Measurements from ENCODE around the gene F11R. TPM values are rescaled to one million over a fixed set of nuclear protein-coding genes. Genes with fewer than 3 reads are reported as not detected.
"Not testable (repeated sequence)": the region's sequence is repeated elsewhere in the genome, so short reads cannot be mapped to it uniquely, and the experiment has no call there.

Gene F11R
- total and polyA plus RNA-seq, 12 donors = 19.3 to 99.1 (median 55.1) TPM

- intact Hi-C loops (cut with DNase I) = no loop called here
- WGBS, 4 donors = 53 to 66% (median 60%) methylated on average over 18 to 21 of the region's 21 CpGs
- H3K4me3 ChIP-seq = peak overlapping the region; percentile 21 to 73 (median 50)
- TF ChIP-seq CTCF (IDR thresholded peaks at IDR 0.05) = no peak
- no peak for TF ChIP-seq POLR2A (IDR thresholded peaks at IDR 0.05)
- DNase-seq = no peak
- peaks cover 9 to 13% of the 10 kb centered on the region in 2 donors for H3K4me1 ChIP-seq (replicated peaks in 1 of 2)
- H3K36me3 ChIP-seq (replicated peaks in 1 of 2) = peaks cover 0 to 37% of the 10 kb centered on the region in 2 donors
- H3K9me3 ChIP-seq (replicated peaks in 1 of 3) = no peaks in the 10 kb centered on the region
- H3K27me3 ChIP-seq = no peaks in the 10 kb centered on the region
- peak overlapping the region in 1 of 5 donors; percentile 67 for H3K27ac ChIP-seq
Observed at GRCh38 chr1:161037661-161038522, 16.9 kb upstream of the F11R start.

DNA sequence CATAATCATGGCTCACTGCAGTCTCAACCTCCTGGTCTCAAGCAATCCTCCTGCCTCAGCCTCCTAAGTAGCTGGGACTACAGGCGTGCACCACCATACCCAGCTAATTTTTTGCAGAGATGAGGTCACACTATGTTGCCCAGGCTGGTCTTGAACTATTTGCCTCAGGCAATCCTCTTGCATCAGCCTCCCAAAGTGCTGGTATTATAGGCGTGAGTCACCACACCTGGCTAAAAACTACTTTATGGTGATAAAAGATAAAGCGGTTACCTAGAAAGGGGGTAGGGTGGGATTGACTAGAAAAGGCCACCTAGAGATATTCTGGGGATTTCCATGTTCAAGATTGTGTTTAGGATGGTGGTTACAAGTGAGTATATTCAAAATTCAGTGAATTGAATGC lies 12.8 kb upstream of the F11R start:
- H3K27ac ChIP-seq = peak overlapping the region in 1 of 5 donors; percentile 28
- DNase-seq = no peak
- TF ChIP-seq POLR2A (IDR thresholded peaks at IDR 0.05) = no peak
- H3K27me3 ChIP-seq = no peaks in the 10 kb centered on the region
- no peaks in the 10 kb centered on the region for H3K9me3 ChIP-seq (replicated peaks in 1 of 3)
- no peak overlapping the region for H3K4me3 ChIP-seq
- no peaks in the 10 kb centered on the region for H3K36me3 ChIP-seq (replicated peaks in 1 of 2)
- H3K4me1 ChIP-seq (replicated peaks in 1 of 2) = peaks cover 9 to 28% of the 10 kb centered on the region in 2 donors
- intact Hi-C loops (cut with DNase I) = no loop called here
- WGBS, 4 donors = 95 to 100% (median 98%) methylated on average over 3 of the region's 3 CpGs

DNA sequence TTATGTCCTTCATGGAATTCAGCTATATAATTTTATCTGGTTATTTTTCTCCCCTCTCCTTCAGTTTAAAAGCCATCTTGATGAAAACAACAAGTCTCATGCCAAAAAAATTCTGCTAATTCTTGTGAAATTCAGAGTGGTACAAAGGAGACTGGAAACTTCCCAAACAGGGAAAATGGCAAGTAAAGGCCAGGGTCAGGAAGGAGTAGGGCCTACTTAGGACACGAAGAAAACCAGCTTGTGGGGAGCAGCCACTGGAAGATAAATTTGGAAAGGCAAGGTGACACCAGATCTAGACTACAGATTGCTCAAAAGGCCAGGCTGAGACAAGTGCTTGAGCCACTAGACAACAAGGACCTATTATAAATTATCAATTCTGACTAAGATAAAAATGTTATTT lies 11.5 kb upstream of the F11R start:
- Histone ChIP-seq H3K4me3 (no peak overlapping the region), H3K27me3 (no peaks in the 10 kb centered on the region), H3K4me1 (replicated peaks in 1 of 2) (peaks cover 5 to 20% of the 10 kb centered on the region in 2 donors), H3K27ac (peak overlapping the region; percentile 24 to 80 (median 57)), H3K36me3 (replicated peaks in 1 of 2) (no peaks in the 10 kb centered on the region), H3K9me3 (replicated peaks in 1 of 3) (no peaks in the 10 kb centered on the region)
- WGBS, 4 donors = 21 to 36% (median 29%) methylated on average over 1 of the region's 1 CpG
- intact Hi-C loops (cut with DNase I) = no loop called here
- DNase-seq = peak in 4 of 7 donors; percentile 31 to 63 (median 42)
- no peak for TF ChIP-seq CTCF (IDR thresholded peaks at IDR 0.05)
- no peak for TF ChIP-seq POLR2A (IDR thresholded peaks at IDR 0.05)

- WGBS, 4 donors = 56 to 78% (median 67%) methylated on average over 2 of the region's 2 CpGs
- TF ChIP-seq POLR2A (IDR thresholded peaks at IDR 0.05) (no peak), CTCF (IDR thresholded peaks at IDR 0.05) (no peak)
- intact Hi-C loops (cut with DNase I) = no loop called here
- Histone ChIP-seq H3K27ac (peak overlapping the region in 4 of 5 donors; percentile 52 to 80 (median 60)), H3K27me3 (no peaks in the 10 kb centered on the region), H3K4me3 (no peak overlapping the region), H3K4me1 (replicated peaks in 1 of 2) (peaks cover 5 to 20% of the 10 kb centered on the region in 2 donors), H3K36me3 (replicated peaks in 1 of 2) (no peaks in the 10 kb centered on the region), H3K9me3 (replicated peaks in 1 of 3) (no peaks in the 10 kb centered on the region)
- no peak for DNase-seq
Observed at GRCh38 chr1:161031874-161032273, 10.9 kb upstream of the F11R start.

DNA sequence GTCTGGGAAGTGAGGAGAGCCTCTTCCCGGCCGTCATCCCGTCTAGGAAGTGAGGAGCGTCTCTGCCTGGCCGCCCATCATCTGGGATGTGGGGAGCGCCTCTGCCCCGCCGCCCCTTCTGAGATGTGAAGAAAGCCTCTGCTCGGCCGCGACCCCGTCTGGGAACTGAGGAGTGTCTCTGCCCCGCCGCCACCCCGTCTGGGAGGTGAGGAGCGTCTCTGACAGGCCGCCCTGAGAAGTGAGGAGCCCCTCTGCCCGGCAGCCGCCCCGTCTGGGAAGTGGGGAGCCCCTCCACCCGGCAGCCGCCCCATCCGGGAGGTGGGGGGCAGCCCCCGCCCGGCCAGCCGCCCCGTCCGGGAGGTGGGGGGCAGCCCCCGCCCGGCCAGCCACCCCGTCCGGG lies 8.5 kb upstream of the F11R start:
- H3K4me1 ChIP-seq (replicated peaks in 1 of 2) = peaks cover 5 to 20% of the 10 kb centered on the region in 2 donors
- DNase-seq; H3K27ac ChIP-seq; H3K27me3 ChIP-seq; H3K36me3 ChIP-seq (replicated peaks in 1 of 2); H3K9me3 ChIP-seq (replicated peaks in 1 of 3); intact Hi-C loops (cut with DNase I); H3K4me3 ChIP-seq: not testable (repeated sequence)
- WGBS, 4 donors = 96 to 97% methylated on average over 32 of the region's 32 CpGs; no CpG with 5 or more reads in 2 of the 4 donors

- H3K4me1 ChIP-seq (replicated peaks in 1 of 2); DNase-seq; H3K9me3 ChIP-seq (replicated peaks in 1 of 3); H3K36me3 ChIP-seq (replicated peaks in 1 of 2); intact Hi-C loops (cut with DNase I); H3K4me3 ChIP-seq; H3K27ac ChIP-seq; H3K27me3 ChIP-seq: not testable (repeated sequence)
- WGBS, 4 donors = 58 to 76% (median 65%) methylated on average over 1 of the region's 1 CpG
Observed at GRCh38 chr1:161026954-161027353, 6.0 kb upstream of the F11R start.

- H3K36me3 ChIP-seq (replicated peaks in 1 of 2); DNase-seq; H3K9me3 ChIP-seq (replicated peaks in 1 of 3); H3K4me3 ChIP-seq; H3K27me3 ChIP-seq; intact Hi-C loops (cut with DNase I); H3K27ac ChIP-seq: not testable (repeated sequence)
- 88 to 92% (median 91%) methylated on average over 12 of the region's 12 CpGs for WGBS, 4 donors
- H3K4me1 ChIP-seq (replicated peaks in 1 of 2) = peaks cover 14 to 31% of the 10 kb centered on the region in 2 donors
Observed at GRCh38 chr1:161022432-161022831, 1.5 kb upstream of the F11R start.
